ENCODE measurements around the gene PLEKHG2.
A peak's percentile ranks its signal among the peaks of the same experiment; 100 is the strongest.
"Not testable (repeated sequence)": the region's sequence is repeated elsewhere in the genome, so short reads cannot be mapped to it uniquely, and the experiment has no call there.

Gene PLEKHG2

DNA sequence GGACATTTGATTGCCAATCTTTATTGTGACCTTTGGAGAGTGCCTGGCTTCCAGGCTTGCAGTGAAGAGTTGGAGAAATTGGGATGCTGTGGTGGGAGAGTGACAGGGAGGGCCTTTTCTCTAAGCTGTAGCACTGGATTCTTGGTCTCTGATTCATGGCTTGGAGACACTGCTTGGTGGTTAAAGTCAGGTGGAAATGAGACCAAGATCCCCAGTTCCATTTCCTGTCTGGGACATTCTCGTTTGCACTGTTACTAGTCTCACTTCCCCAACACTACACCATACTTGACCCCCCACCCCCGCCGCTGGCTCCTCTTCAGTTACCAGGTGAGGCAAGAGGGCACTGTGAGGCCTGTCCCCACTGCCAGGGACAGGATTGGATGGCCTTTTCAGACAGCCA, 35.8 kb downstream of the PLEKHG2 start:
- DNase-seq (ENCODE audit: low spot score), result no peak

- no peak for DNase-seq (ENCODE audit: low spot score)
These were observed 36.8 kb downstream of the PLEKHG2 start for GRCh38 chr19:39449116-39449797.

DNA sequence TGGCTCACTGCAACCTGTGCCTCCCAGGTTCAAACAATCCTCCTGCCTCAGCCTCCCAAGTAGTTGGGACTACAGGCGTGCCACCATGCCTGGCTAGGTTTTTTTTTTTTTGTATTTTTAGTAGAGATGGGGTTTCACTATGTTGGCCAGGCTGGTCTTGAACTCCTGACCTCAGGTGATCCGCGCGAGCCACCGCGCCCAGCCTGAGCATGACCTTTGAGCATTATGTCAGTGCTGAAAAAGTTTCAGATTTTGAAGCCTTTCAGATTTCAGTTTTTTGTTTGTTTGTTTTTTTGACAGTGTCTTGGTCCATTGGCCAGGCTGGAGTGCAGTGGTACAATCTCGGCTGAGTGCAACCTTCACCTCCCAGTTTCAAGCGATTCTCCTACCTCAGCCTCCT, 38.8 kb downstream of the PLEKHG2 start:
- DNase-seq (ENCODE audit: low spot score), result not testable (repeated sequence)

DNA sequence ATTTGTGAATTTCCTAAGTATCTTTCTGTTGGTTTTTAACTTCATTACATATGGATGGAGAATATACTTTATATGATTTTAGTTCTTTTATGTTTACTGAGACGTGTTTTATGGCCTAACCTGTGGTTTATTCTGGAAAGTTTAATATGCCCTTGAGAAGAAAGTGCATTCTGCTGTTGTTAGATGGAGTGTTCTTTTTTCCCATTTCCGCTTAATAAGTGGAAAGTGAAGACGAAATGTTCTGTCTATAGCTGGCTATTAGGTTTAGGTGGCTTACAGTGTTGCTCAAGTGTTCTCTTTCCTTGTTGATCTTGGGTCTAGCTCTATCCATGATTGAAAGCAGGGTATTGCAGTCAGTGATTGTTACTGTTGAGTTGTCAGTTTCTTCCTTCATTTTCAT, 50.9 kb downstream of the PLEKHG2 start:
- DNase-seq (ENCODE audit: low spot score), result no peak

- DNase-seq (ENCODE audit: low spot score), result no peak
These were observed 53.7 kb downstream of the PLEKHG2 start for GRCh38 chr19:39465956-39466747.

DNA sequence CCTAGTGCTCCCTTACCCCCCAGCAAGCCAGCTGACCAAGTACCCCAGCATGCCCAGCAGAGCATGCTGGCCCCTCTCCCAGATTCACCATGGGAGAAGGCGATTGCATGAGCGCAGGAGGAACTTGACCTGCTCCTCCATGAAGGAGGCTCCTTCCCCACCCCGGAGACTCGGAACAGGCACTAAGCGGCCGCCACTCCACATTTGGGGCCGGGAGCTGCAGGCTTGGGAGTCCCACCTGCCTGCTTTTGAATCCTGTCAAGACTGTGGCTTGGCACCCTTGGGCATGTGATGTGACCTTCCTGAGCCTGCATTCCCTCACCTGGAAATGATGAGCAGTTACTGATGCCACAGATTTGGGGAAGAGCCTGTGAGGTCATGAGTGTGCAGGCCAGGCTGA, 55.5 kb downstream of the PLEKHG2 start:
- no peak for DNase-seq (ENCODE audit: low spot score)

DNA sequence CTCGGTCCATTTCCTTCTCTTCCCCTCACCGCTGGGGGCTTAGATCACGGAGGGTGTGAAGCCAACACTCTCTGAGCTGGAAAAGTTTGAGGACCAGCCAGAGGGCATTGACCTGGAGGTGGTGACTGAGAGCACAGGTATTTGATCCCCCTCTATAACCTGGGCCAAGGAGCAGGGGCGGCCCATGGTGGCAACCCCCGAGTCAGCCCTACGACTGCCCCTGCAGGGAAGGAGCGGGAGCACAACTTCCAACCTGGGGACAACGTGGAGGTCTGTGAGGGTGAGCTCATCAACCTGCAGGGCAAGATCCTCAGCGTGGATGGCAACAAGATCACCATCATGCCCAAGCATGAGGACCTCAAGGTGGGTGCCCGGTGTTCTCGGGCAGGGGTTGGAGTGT, 56.6 kb downstream of the PLEKHG2 start:
- DNase-seq (ENCODE audit: low spot score), result no peak

DNA sequence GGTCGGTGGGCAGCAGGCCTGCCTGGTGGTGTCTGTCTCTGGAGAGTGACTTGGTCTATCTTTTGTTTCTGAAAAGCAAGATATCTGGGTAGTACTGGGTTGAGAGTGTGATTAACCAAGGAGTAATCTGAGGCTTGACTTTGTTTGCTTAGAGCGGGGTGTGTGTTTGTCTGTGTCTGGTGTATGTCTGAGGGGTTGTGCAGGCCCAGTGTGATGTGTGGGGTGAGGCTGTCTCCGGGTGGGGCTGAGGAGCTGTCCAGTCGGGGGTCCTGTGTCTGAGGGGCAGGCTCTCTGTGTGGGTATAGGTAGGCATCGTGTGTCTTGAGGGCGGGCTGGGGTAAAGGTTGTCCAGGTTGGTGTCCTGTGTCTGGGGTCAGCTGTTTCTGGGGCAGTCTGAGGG, 57.1 kb downstream of the PLEKHG2 start:
- no peak for DNase-seq (ENCODE audit: low spot score)

DNA sequence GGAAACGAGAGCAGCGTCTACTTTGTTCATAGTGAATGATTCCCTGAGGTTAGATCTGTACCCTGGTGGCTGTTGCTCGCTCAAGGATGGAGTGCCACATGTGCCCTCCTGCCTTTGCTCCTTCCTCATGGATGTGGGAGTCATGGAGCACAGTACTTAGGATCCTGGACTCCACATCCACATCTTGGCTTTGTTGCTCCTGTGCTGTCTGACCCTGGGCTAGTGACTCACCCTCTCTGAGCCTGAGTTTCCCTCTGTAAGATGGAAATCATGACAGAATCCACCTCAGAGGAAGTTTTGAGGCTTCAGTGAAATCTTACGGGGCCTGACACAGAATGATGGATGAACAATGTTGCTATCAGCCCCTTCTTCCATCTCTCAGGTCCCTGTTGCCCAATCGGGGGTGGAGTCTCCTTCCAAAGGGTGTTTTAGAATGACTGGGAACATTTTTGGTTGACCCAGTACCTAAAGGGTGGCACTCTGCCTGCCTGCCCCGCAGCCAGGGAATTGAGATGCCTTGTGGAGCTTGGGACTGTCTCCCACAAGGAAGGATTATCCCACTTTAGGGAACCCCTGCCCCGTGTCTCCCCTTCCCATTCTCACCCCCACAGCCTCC, 58.4 kb downstream of the PLEKHG2 start:
- DNase-seq (ENCODE audit: low spot score), result no peak

GRCh38 chr19:39471756-39472536, 59.5 kb downstream of the PLEKHG2 start:
- no peak for DNase-seq (ENCODE audit: low spot score)

- no peak for DNase-seq (ENCODE audit: low spot score)
These were observed 60.4 kb downstream of the PLEKHG2 start for GRCh38 chr19:39472746-39473442.

- no peak for DNase-seq (ENCODE audit: low spot score)
These were observed 61.0 kb downstream of the PLEKHG2 start for GRCh38 chr19:39473443-39473960.

- peak; percentile 68 for DNase-seq (ENCODE audit: low spot score)
These were observed 61.7 kb downstream of the PLEKHG2 start for GRCh38 chr19:39474139-39474620.

GRCh38 chr19:39475748-39476147, 63.3 kb downstream of the PLEKHG2 start:
- DNase-seq (ENCODE audit: low spot score), result no peak
